NCI-H2171 (cell line): ENCODE results near the gene TMEM17.

ENCODE experiments used
- DNase-seq: peaks from one replicate; lab custom pipeline; 2025; lab: John Stamatoyannopoulos, UW

TMEM17 gene

DNA sequence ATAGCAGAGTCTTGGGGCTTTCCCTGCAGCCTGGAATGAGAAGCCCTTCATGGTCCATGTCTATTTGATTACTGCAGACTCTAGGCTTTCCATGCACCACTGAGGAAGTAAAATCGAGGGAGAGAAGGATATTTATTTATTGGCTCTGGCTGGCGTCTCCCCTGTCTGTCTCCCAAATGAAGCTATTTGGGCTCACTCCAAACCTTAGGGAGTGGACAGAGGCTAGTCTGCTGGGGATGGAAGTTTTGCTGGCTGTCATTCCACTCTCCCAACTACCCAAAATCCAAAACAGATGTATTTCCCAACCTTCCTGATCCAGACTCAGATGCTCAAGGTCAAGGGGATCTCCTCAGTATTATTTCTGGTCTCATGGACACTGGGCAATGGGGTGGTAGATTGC is 33.7 kb downstream of the TMEM17 start:
- DNase-seq, result no peak

DNA sequence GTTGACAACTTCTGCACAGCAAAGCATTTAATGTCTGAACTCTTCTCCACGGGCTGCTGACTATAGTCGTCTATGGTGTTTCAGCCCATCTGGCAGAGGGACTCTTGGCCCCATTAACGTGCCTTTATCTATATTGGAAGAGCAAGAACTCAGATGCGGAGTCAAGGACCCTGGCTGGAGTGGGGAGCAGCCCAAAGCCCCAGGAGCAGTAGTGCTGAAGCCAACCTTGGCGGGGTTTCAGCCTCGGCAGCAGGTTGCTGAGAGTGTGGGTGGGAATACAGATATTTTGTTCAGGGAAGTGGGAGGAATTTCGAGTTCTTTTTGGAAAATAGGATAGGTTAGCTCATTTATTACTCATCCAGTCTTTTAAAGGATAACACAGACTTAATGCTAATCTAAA is 34.2 kb downstream of the TMEM17 start:
- DNase-seq, result no peak

DNA sequence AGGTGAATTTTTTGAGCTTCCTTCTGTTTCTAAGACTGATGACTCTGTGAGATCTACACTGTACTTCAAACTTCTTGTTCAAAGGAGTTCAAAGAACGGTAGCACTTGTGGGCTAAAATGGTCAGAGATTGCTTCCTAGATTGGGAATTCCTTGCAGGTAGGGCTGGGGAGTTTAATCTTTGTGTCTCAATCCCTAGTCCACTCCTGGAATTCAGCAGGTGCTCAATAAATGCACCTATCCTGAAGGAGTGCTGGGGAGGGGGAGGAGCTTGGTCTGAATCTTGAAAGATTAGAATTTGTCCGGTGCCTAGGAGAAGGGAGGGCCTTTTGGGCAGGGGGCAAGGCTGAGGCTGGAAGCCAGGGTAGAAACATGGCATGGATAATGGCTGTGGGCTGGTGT is 34.6 kb downstream of the TMEM17 start:
- DNase-seq, result no peak

GRCh38 chr2:62469548-62469947 is 36.4 kb downstream of the TMEM17 start:
- DNase-seq, result no peak

DNA sequence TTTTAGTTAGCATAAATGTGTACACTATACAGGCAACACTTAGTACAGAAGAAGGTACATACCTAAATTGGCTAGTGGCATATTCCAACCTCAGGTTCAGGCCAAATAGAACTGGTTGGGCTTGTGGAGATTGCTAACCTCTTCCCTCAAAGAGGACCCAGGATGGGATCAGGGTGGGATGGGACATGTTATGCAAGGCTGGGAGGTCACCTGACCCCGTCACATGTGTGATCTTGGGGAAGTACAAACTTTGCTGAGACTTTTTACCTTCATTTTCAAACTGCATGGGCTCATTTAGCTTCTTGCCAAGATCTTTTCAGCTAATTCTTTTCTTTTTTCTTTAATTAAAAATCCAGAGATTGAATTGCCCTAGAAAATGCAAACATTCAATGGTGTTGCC is 36.9 kb downstream of the TMEM17 start:
- DNase-seq, result no peak

DNA sequence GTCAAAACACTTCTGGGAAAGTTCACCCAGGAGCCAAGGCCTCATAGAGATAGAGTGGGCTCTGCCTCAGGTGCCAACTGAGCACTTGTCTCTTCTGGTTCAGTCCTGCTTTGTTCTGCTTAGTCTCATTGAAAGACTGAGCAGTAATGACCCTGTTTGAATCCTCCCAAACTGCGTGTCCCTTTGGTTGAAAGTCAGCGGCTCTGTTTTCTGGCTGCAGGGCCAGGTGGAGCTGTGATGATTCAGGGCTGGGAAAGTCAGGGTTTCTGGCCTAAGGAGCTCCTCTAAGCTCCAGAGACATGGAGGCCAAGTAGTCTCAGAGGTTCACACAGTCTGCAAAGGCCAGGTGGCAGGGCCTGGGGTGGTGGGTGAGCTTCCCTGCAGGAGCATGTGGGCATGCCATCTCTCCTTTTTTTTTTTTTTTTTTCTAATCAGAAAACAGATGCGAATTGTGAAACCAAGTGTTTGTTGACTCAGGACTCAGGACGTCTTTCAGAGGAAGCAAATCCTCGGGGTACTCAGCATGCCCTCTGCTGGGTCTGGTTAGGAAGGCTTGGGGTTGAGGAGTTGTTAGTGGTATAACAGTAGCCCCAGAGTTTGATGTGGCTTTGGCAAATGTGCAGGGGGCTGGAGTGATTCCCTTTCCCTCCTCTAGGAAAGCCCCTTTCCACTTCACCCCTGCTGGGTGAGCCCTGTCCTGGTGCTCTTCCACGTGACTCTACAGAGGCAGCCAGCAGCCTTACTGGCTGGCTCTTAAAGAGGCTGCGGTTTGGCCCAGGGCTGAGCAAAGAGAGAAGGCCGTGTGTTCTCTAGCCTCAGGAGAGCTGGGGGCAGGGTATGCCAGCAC is 38.3 kb downstream of the TMEM17 start:
- peak; percentile 5 for DNase-seq

DNA sequence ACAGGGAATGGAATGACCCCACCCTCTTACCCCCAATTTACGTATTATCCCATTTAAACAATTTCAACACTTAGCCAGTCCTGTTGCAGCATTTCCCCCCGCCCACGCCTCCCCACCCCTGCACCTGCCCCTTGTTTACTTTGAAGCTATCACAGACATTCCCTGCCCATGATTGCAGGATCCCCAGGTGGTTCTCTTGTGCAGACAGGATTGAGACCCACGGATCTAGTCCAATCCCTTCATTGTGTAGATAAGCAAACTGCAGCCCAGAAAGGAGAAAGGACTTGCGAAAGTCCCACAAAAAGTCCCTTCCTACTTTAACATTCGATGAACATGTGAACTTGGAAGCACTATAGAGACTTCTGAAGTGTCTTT is 38.9 kb downstream of the TMEM17 start:
- no peak for DNase-seq

DNA sequence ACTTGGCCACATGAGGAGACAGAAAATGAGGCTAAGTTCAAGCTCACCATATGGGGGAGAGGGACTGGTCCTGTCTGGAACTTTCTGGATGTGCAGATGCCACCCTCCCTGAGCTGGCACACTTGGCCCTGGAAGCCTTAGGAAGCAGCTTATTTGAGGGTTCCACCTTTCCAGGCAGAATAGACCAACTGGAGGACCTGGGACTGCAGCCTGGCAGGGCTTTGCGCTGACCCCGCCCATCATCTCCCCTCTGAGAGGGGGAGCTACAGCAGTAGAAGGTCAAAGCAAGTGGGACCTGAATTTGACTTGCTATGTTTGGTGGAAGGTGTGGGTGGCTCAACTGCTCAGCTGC is 39.5 kb downstream of the TMEM17 start:
- no peak for DNase-seq

- no peak for DNase-seq
Measured at GRCh38 chr2:62465741-62466502, 40.1 kb downstream of the TMEM17 start.

- DNase-seq, result no peak
Measured at GRCh38 chr2:62465039-62465740, 40.8 kb downstream of the TMEM17 start.

GRCh38 chr2:62464221-62465007 is 41.6 kb downstream of the TMEM17 start:
- DNase-seq, result no peak

- no peak for DNase-seq
Measured at GRCh38 chr2:62462211-62462610, 43.8 kb downstream of the TMEM17 start.

DNA sequence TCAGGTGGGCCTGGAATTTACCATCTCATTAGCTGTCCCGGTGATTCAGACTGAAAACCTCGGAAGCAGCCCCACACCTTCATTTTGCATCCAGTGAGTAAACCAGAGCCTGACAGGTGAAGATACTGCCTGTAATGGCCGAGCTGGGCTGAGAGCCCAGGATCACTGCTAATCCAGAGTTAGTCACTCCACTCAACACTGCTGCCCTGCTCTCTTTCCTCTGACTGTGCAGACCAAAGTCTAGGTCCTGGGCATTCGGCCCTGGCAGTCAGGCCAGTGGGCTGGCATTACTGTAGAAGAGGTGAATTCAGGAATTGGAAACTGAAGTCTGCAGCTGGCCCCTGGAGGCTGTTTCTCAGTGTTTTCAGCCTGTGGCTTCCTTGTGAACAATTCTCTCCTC is 44.3 kb downstream of the TMEM17 start:
- DNase-seq, result no peak

DNA sequence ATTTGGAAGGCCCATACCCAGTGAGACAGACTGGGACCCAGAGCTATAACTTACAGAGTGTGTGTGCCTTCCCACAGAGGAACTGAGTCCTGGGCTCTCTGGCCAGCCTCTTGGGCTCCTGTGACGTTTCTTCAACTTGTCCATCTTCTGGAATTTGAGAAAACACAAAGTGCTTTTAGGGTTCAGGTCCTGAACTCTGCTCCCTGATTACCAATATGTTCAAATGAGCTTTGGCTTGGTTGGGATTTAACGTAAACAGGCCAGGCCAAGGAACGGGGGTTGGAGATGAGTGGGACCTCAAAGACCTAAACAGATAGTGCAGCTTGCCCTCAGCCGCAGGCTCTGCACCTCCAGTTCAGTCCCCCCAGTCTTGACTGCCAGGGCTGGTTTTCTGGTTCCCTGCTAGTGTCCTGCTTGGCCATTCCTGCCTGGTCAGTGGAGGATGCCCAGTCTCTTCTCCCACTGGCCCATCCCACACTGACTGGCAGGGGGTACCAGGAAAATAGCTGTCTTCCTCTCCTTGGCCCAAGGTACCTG is 44.9 kb downstream of the TMEM17 start:
- no peak for DNase-seq

- no peak for DNase-seq
Measured at GRCh38 chr2:62460175-62460574, 45.8 kb downstream of the TMEM17 start.

GRCh38 chr2:62459672-62460071 is 46.3 kb downstream of the TMEM17 start:
- DNase-seq, result no peak

DNA sequence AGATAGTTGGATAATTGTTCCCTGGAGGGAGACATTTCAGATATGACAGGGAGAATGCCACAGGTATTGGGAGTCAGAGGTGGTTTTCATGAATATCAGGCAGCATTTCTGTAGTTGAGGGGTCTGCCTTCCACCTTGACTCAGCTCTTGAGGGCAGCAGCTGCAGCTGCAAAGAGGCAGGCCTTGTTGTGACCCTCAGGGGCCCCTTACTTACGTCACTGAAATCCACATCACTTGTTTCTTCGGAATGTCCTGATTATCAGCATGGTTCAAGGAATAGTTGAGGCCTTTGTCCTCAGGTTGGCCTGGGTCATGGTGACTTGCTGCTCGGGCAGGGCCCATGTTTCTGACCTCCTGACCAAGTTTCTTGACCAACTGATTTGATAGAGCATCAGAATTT is 46.9 kb downstream of the TMEM17 start:
- no peak for DNase-seq

- DNase-seq, result no peak
Measured at GRCh38 chr2:62458671-62459081, 47.3 kb downstream of the TMEM17 start.

DNA sequence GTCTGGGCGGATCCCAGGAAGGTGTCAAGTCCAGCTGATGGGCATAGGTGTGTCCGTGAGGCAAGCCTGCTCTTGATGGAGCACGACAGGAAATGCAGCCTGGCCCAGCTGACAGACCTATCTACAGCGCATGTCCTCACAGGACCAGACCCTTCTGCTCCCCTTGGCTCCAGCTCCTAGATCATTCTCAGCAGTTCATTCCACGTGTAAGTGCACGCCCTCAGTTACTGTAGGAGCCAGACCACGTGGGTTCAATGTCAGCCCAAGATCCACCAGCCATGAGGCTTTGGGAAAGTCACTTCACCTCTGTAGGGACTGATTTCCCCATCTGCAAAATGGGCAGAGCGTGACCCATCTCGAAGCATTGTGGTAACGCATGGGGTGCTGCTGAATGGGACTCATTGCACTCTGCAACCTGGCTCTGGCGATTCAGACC is 47.8 kb downstream of the TMEM17 start:
- DNase-seq, result no peak

GRCh38 chr2:62457556-62457955 is 48.4 kb downstream of the TMEM17 start:
- DNase-seq, result no peak

GRCh38 chr2:62456721-62457539 is 49.1 kb downstream of the TMEM17 start:
- peak; percentile 33 for DNase-seq
